GM18951 (cell line): ENCODE measurements around the gene C19orf25.

Experiments
- POLR2A ChIP-seq: IDR thresholded peaks from 4 replicates; pipeline ENCODE4 v1.6.1; 2011; ENCODE audit warnings: mild to moderate bottlenecking; ENCODE audit not compliant: insufficient read length, insufficient read depth; ENCODE audit errors: extremely low read depth
- in situ Hi-C: fragments of 300-500 bp; cut with MboI; formaldehyde crosslinking; loops from one replicate; pipeline ENCODE4 v1.12.0; 2022; ENCODE audit warnings: low sequenced_read_pairs, mixed read lengths, inconsistent platforms; ENCODE audit not compliant: unreplicated experiment

Gene C19orf25

DNA sequence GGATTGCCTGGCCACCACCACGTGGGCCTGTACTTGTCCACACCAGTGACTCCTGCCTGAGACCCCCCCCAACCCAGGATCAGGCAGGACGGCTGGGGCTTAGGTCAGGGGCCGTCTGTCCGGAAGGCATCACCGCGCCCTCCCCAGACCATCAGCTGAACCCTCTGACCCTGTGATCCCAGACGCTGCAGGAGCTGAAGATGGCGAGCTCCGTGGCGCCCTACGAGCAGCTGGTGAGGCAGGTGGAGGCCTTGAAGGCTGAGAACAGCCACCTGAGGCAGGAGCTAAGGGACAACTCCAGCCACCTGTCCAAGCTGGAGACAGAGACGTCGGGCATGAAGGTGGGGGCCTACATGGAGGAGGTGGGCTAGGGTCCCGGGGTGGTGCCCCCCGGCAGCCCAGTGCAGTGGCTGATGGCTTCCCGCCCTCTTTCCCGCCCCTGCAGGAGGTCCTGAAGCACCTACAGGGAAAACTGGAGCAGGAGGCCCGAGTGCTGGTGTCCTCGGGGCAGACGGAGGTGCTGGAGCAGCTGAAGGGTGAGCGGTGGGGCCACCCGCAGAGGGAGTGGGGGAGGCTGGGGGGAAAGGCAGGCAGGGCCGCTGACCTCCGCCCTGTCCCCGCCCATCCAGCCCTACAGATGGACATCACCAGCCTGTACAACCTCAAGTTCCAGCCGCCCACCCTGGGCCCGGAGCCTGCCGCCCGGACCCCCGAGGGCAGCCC is 26.1 kb downstream of the C19orf25 start:
- in situ Hi-C loops = no loop called here
- no peak for TF ChIP-seq POLR2A

GRCh38 chr19:1451916-1452801 is 26.9 kb downstream of the C19orf25 start:
- in situ Hi-C loops = no loop called here

DNA sequence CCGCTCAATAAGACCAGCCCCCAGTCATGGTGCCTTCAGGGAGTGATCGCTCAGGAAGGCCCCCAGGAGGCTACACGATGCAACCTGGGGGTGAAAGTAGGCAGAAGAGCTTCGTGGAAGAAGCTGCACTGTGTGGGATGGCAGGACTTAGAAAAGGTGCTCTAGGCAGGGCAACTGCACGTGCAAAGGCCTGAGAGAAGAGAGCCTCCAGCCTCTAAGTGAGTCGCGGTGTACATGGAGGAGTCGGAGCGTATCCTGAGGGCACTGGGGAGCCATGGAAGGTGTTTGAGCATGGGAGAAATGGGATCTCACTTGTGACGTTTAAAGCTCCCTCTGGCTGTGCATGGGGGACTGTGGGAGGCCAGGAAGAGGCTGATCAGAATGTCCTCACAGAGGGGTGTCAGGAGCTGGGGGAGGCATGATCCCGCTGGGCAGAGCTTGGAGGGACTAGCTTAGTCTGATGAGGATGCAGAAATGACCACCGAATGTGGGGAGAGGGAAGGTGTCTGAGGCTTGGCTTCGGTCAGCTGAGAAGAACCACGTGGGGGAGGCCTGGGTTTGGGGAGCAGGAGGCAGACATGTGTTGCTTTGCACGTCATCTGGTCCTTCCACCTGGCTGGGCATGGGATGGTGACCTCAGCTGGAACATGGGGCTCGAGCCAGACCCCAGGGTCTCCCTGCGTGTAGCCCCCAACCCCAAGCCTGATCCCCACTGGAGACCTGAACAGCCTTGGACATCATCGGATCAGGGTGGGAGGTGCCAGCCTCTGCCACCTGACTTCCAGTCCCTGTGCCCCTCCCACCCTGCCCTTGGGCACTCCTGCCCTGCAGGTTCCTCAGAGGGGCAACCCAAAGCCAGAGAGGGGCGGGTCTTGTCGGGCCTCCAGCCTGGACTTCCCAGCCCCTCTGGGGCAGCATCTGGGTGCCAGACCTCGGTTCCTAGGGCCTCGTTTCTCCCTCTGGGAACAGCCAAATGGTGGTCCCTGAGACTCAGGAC is 28.0 kb downstream of the C19orf25 start:
- no peak for TF ChIP-seq POLR2A
- in situ Hi-C loops = no loop called here

More at GRCh38 chr19:1451916-1452801, 26.9 kb downstream of the C19orf25 start:
- no peak for TF ChIP-seq POLR2A

DNA sequence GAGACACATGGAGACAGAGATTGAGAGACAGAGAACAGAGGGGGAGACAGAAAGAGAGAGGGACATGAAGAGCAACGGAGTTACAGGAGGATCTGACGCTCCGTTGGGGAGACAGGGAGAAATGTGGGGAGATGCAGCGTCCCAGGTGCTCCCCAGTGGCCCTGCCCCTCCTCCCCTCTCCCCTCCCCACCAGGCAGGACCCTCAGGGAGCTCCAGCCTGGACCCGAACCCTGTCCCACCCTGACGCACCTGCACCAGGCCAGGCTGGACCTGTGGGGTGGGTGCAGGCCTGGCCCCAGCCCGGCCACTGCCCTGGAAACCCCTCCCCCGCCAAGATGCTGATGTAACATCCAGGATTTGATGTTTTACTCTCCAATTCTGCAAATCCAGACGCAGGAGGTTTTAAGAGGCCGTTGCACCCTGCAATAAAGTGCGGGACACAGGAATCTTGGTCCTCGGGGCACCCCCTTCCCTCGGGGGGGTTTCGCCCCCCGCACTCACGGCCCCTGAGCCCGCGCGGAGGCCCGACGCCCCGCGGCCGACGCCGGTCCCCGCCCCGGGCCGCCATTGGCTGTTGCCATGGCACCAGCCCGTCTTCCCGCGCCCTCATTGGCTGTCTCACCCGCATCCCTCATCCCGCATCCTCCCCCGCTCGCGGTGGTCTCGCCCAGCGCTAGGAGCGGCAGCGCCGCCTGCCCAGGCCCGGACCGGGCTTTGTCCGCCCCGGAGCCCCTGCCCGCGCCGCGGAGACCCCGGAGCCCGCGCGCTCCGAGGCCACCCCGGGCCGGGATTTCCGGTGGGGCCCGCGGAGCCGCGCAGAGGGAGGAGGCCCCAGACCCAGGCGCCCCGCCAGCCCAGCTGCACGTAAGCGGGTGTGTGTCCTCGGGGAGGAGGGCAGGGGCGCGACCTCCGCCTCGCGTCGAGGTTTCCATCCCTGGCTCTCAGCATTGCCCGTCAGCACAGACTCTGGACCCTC is 29.3 kb downstream of the C19orf25 start, which contains the start of gene APC2:
TSS of gene APC2 (plus strand) at position 655 of the 976 bp plus-strand sequence. CDS start 2,881 bp downstream, outside the sequence.
- TF ChIP-seq POLR2A = no peak
- in situ Hi-C loops = no loop called here

DNA sequence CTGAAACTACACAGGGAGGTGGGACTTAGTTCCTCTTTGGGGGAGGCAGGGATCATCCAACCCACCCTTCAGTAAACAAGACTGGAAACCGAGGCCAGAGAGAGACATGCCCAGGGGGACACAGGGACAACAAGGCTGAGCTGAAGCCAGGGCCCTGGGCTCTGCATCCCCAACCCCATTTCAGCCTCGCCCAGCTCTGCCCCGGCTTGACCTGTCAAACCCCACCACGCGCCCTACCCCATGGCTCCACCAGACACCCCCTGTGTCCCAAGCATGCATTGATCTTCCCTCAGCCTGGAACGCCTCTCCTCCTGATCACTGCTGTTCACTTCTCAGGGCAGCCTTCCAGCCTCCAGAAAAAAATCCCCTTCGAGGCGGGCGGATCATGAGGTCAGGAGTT is 31.1 kb downstream of the C19orf25 start:
- in situ Hi-C loops = no loop called here
- no peak for TF ChIP-seq POLR2A

DNA sequence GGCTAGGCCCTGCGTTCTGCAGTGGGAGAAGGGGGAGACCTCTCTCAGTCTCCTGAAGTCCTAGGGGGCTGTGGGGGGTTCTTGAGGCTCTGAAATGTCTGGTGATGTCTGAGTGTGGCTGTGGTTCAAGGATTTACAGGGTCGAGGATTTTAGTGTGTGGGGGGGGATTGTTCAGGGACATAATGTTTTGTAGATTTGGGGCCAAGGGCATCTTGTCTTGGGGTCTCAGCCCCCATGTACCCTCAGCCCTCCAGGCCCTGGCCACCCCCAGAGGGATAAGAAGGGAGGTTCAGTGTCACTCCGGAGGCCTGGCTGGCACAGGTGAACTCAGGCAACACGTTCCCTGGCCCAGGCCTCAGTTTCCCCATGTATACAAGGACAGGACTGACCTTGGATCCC is 31.5 kb downstream of the C19orf25 start:
- no peak for TF ChIP-seq POLR2A
- in situ Hi-C loops = no loop called here

- in situ Hi-C loops = no loop called here
- TF ChIP-seq POLR2A = no peak
These were observed 32.1 kb downstream of the C19orf25 start for GRCh38 chr19:1446713-1447481.

- no peak for TF ChIP-seq POLR2A
- in situ Hi-C loops = no loop called here
These were observed 32.9 kb downstream of the C19orf25 start for GRCh38 chr19:1445932-1446712.

DNA sequence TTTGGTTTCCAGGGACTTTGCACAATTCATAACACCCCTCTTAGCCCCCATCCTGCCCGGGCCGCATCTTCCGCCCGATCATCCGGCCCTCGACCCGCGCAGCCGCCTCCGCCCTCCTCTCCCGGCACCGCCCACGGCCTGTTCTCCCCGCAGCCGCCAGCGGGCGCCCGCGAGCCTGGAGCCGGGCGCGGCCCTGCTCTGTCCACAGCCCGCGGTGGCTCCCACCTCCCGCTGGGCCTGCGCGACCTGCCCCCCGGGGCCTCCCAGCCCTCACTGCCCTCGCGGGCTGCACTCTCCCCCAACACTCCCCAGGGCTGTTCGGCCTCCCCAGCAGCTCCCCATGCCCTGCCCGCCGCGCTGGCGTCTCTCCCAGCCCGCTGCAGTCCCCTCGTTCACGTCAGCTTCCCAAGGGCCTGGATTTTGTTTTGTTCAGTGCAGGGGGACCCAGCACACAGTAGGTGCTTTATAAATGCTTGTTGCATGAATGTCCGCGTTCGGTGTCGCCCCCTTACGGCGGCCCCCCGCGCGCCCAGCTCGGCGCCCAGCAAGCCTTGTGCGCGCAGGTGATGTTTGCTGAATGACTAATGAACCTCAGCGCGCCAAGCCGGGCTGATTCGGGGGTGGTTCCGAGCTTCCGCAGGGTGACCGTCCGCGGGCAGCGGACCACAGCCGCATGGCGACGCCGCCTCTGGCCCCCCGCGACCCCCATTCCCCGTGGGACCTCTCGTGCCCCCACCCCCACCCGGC is 33.7 kb downstream of the C19orf25 start:
- in situ Hi-C loops = no loop called here
- TF ChIP-seq POLR2A = no peak
